Measurements from ENCODE around the gene NWD2.

DNA sequence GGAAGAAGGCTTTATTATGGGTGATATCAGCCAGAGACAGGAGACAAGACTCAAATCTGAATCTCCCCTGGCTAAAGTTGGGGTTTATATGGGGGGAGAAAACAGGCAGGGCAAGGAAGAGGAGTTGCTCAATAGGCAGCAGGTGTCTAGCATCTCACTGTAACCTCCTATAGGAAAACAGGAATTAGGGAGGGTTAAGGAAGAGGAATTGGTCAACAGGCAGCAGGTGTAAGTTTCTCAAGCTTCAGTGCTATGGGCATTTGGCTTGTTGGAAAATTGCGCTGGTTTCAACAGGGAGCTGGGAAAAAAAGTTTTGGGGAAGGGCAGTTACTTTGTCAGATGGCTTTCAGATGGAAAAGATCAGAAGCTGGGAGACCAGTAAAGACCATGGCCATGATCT is 206.4 kb downstream of the NWD2 start:
- TF ChIP-seq, protein P1, sequence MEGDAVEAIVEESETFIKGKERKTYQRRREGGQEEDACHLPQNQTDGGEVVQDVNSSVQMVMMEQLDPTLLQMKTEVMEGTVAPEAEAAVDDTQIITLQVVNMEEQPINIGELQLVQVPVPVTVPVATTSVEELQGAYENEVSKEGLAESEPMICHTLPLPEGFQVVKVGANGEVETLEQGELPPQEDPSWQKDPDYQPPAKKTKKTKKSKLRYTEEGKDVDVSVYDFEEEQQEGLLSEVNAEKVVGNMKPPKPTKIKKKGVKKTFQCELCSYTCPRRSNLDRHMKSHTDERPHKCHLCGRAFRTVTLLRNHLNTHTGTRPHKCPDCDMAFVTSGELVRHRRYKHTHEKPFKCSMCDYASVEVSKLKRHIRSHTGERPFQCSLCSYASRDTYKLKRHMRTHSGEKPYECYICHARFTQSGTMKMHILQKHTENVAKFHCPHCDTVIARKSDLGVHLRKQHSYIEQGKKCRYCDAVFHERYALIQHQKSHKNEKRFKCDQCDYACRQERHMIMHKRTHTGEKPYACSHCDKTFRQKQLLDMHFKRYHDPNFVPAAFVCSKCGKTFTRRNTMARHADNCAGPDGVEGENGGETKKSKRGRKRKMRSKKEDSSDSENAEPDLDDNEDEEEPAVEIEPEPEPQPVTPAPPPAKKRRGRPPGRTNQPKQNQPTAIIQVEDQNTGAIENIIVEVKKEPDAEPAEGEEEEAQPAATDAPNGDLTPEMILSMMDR (IDR thresholded peaks at IDR 0.05; ENCODE audit: poor library complexity), result no peak
- TF ChIP-seq EZH2 (IDR thresholded peaks at IDR 0.05; ENCODE audit: borderline replicate concordance), result no peak
